IMR-90 (cell line): ENCODE data around the gene FAM131C.

ENCODE experiments used
- BHLHE40 ChIP-seq: fragments of 150-350 bp; IDR thresholded peaks from 2 replicates; pipeline ENCODE4 v1.6.1; 2016; ENCODE audit warnings: mild to moderate bottlenecking, low read depth, low read length
- CHD1 ChIP-seq: IDR thresholded peaks from 2 replicates; pipeline ENCODE4 v1.6.1; 2012; ENCODE audit warnings: low read depth, low read length, improper control_type of control experiment
- CTCF ChIP-seq: conservative IDR thresholded peaks from 2 replicates; pipeline ENCODE4 v1.5.1; 2012; ENCODE audit warnings: mild to moderate bottlenecking, low read depth, low read length, improper control_type of control experiment
- FOS ChIP-seq: fragments of 150-350 bp; IDR thresholded peaks from 2 replicates; pipeline ENCODE4 v1.6.1; 2016; ENCODE audit warnings: low read depth, low read length
- MAZ ChIP-seq: IDR thresholded peaks from 2 replicates; pipeline ENCODE4 v1.6.1; 2012; ENCODE audit warnings: low read depth, mild to moderate bottlenecking, low read length, improper control_type of control experiment, moderate library complexity, borderline replicate concordance
- MXI1 ChIP-seq: IDR thresholded peaks from 2 replicates; pipeline ENCODE4 v1.6.1; 2012; ENCODE audit warnings: low read depth, mild to moderate bottlenecking, low read length, moderate library complexity, borderline replicate concordance
- POLR2A ChIP-seq: IDR thresholded peaks from 2 replicates; pipeline ENCODE4 v1.6.1; 2012; ENCODE audit warnings: mild to moderate bottlenecking, low read depth, low read length
- RFX5 ChIP-seq: IDR thresholded peaks from 2 replicates; pipeline ENCODE4 v1.8.0; 2012; ENCODE audit warnings: low read depth, mild to moderate bottlenecking, low read length, moderate library complexity
- SMC3 ChIP-seq: fragments of 150-350 bp; IDR thresholded peaks from 2 replicates; pipeline ENCODE4 v1.6.1; 2016; ENCODE audit warnings: low read depth, mild to moderate bottlenecking, antibody characterized with exemption, low read length, moderate library complexity

GRCh38 chr1:16010837-16011236 is 62.6 kb downstream of the FAM131C start:
- no peak for TF ChIP-seq CTCF
- TF ChIP-seq POLR2A = no peak
- no peak for TF ChIP-seq FOS
- no peak for TF ChIP-seq RFX5
- TF ChIP-seq BHLHE40 = no peak
- no peak for TF ChIP-seq SMC3
- no peak for TF ChIP-seq MXI1
- no peak for TF ChIP-seq CHD1
- TF ChIP-seq MAZ = no peak
